ENCODE results near the gene DIP2C.

DNA sequence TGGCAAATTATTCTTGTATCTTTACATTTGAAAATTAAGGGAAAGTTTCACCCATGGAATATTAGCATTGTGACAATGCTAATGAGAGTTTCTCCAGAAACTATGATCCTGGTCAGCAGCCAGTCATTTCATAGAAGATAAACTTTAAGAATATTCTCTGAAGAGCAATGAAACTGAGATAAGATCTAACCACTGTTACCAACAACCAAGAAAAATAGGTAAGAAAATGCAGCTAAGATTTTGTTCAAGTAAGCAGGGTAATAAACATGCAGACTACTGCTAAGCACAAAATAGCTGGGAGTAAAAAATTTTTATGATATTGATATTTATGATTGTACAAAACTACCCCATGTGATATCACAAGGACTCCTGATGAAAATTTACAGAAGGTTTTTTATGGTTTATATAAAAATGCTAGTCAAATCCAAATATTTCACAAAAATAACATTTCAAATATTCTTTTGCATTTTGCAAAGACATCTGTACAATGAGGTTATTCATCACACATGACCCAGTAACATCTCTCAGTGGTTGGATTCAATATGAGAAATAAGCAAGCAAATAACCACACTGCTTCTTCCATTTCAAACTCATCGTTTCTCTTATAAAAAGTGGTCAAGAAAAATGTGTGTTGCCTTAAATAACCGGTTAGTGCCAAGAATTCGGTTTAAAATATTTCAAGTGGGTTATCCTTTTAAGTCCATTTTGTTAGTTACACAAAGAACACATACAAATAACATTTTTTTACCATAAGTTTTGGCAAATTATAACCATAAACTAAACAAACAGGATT lies 251.6 kb downstream of the DIP2C start:
- TF ChIP-seq CTCF (IDR thresholded peaks at IDR 0.05) (no peak), POLR2A (IDR thresholded peaks at IDR 0.05) (no peak)
